HG03342 (cell line): Measurements from ENCODE around the gene SCN5A.

Source experiments
- ATAC-seq: cut with Tn5 transposase; IDR thresholded peaks from one replicate; pipeline ENCODE4 v1.9.1; 2021; ENCODE audit warnings: mild to moderate bottlenecking, moderate library complexity; ENCODE audit not compliant: unreplicated experiment

SCN5A gene

DNA sequence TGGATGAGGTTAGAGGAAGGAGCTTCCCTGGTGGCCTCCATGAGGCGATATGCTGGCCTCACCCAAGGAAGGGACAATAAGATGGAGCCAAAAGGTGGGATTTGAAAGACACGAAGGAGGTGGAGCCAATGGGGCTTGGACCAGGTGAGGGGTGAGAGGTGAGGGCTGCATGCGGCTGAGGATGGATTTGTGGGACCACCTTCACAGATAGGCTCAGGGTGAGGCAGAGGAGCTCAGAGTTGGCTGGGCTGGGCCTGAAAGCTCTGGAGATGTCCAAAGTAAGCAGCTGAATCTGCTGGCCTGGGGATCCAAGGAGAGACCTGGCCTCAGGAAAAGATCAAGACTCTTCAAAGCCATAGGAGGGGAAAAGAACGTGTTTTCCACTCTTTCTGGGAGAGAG, 103.5 kb downstream of the SCN5A start:
- ATAC-seq = no peak

DNA sequence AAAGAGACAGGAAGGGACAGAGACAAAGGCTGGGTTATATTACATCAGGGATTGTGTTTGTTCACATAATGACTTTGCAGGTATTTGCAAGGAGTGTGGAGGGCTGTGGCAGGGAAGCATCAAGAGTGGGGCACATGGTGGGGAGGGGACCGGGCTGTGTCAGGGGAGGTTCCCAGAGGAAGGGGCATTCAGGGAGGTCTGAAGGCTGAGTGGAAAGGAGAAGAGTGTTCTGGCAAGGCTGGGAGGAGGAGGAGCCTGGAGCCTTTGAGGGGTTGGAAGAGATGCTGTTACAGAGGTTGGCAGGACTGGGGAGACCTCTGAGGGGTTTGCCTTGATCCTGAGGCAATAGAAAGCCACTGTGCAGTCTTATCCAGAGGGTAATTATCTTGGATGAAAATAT, 103.9 kb downstream of the SCN5A start:
- no peak for ATAC-seq

DNA sequence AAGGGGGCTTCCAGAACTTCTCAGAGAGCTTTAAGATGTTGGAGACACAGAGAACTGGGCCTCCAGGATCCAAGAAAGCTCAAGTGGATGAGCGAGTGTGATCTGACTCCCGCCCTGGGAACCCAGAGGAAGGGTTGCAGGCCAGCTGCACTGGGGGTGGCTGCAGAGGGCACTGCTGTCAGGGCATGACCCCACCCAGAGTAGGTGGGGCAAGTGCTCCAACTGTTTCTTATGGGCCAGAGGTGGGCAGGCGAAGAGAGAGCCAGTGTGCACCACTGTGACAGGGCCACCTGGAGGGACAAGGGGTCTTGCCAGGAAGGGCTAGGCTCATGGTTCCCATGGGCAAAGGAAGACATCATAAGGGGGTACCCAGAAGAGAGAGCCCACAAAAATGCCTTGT, 104.6 kb downstream of the SCN5A start:
- no peak for ATAC-seq

DNA sequence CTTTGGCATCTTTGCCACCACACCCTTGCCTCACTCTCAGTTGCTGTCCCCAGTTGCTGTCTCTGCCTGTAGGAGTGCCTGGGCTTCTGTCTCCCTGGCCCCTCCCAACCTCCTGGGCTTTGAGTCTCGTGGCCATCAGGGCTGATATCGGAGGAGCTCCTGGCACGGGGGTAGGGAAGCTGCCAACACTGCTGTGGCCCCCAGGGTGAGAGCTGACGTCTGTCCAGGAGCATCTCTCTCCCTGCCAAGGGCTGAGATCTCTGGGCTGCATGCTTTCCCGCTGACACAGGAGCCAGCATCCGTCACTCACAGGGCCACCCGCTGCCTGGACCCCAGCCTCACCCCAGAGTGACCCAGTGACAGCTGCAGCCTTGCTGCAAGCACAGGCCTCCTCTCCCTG, 105.9 kb downstream of the SCN5A start:
- ATAC-seq = no peak

DNA sequence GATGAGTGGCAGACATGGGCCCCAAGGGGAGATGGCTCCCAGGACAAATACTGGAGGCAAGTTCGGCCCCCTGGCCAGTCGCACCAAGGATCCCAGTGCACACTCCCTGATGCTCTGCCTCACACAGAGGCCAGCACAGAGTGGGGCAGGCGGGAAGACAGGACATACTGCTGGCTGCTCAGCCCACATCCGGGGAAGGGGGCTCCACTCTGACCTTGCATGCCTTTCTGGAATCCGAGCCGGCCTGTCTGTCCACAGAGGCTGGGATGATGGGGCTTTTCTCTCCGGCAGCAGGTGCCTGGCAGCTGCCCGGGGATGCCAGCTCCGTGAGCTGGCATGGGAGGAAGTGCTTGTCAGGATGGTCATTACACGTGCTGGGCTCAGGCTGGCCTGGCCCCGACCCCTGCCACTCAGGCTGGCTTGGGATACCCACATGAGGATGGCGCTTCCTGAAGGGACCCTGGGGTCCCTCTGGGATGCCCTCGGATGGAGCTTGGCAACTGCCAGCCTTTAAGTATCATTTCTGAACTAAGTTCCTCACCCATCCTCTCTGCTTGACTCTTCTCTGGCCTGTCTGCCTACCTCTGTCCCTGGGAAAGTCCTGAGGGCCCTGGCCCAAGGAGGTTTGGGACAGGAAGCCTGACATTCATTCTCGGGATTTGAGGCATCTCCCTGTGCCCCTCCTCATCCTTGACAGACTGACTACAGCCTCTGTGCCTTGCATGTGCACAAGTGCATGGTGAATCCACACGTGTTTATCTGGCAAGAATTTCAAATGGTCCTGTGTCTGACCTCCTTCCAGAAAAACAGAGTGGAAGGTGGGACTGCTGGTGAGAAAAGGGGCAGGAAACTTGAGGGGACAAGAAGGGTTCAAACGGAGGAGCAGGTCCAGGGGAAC, 106.8 kb downstream of the SCN5A start:
- no peak for ATAC-seq

DNA sequence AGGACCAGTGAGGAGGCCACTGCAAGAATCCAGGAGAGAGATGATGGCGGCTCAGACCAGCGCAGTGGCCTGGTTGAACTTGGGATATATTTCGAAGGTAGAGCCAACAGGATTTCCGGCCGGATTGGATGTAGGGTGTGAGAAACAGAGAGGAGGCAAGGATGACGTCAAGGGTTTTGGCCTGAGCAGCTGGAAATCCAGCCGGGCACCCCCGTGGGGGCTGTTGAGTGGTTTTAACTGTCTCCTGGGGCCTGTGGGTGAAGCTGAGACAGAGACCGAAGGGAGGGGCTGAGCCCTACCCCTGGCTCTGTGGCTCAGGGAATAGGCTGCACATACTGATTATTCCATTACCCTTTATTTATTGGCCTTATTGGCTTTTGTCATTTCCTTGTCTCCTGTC, 107.7 kb downstream of the SCN5A start:
- no peak for ATAC-seq

DNA sequence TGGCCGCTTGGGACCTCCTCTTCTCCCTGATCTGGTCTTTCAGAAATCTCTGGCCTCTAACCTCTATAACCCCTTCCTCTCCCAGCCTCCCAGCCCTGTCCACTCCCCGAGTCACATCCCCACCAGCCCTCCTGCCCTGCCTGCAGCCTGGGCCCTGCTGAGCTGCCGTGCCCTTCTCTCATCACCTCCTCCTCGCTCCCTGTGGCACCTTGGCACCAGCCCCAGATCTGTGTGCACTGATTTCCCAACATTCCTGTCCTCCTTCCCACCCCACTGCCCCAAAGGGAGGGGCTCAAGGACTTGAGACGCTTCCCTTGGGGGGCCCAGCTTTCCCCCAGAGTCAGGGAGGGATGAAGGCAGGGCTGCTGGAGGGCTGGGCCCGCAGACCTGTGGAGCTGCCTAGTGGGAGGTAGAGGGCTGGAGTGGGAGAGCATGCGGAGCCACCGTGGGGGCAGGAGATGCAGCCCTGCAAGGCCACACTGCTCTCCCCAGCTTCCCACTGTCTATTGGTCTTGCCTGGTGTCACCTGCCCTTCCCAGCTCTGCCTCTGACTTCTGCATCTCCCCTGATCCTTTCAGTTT, 110.6 kb downstream of the SCN5A start:
- no peak for ATAC-seq

DNA sequence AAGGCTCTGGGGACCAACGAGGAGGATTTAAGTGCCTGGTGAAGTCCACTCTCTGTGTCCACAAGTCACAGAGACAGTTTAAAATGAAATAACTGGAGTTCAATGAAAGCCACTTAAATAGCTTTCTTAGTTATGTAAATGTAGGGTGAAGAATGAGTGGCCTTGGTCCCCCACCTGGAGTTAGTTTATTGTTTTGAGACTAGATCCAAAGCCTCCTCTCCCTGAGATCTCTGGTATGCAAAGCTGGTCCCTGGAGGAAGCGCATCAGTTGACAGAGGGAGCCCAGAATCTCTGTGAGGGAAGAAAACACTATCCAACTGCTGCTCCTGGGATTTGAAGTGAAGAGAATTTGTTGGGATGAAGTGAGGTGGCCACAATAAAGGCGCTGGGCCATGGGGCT, 112.8 kb downstream of the SCN5A start:
- ATAC-seq = no peak

DNA sequence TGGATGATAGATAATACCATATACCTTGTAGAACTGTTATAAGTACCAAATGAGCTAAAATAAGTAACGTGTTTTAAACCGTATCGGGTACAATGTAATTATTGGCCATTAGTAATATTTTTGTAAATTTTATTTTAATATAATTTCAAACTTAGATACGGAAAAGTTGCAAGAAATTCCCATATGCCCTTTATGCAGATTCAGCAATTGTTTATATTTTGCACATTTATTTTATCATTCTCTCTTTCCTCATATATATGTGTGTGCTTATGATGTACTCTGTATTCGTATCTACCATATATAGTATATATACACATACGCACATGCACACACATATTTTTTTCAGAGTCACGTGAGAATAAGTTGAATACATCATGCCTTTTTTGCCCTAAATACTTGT, 114.9 kb downstream of the SCN5A start:
- no peak for ATAC-seq

DNA sequence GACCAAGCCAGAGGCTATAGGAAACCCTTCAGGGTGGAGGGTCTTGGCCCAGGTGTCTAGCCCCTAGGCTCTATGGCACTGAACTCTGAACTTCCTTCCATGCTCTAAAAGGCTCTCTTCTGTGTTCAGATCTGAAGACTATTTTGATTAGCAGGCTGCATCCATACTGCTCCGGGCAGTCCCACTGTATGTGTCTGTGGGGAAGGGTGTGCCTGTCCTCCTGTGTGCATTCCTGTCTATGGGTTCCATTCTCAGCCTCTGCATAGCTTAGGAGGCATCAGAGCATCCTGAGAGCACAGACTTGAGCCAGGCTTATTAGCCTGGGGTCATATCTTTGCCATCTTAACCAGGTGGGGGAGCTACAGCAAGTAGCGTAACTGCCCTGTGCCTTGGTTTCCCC, 115.3 kb downstream of the SCN5A start:
- ATAC-seq = no peak

DNA sequence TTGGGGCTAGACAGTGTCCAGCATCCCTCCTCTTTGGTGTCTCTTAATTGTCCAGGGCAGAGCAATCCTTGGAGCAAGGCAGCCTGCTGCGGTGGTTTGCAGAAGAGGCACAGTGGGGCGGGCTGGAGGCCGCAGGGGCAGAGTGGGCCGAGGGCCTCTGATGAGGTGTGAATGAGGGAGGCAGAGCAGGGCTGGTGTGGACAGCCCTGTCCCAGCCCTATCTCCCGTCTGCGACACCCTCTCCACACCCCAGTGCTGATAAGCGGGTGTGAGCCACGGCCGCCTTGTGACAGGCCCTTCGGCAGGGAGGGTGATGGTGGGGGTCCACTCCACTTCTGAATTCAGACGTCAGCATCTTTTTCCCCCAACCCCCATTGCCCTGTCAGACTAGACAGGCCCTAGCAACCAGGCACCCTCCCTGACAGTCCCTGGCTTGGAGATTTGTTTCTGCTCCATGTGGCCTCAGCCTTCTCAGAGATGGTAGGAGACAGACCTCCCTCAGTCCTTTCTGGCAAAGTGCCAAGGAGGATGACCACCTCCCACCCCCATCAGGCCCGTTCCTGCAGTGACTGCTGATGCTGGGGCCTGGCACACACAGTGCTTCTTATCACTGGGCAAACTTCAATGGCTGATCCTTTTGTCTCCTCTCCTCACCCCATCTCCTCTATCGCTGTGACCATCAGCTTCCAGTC, 116.1 kb downstream of the SCN5A start:
- ATAC-seq = no peak

DNA sequence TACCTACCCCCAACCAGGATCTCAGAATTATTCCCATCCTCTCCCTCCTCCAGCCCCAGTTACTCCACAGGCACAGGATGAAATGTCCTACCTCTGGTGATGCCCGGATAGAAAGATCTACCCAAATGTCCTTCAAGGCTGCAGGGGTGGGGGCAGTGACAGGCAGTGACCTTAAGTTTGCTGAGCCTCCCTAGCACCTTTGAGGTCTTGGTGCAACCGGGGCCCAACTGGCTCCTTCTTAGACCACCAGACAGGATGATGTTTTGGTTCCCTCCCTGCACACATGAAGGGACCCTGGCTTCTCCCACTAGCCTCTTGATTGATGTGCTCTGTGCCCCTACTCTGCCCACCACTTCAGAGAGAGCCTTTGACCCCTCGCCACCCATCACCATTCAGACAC, 117.0 kb downstream of the SCN5A start:
- no peak for ATAC-seq

DNA sequence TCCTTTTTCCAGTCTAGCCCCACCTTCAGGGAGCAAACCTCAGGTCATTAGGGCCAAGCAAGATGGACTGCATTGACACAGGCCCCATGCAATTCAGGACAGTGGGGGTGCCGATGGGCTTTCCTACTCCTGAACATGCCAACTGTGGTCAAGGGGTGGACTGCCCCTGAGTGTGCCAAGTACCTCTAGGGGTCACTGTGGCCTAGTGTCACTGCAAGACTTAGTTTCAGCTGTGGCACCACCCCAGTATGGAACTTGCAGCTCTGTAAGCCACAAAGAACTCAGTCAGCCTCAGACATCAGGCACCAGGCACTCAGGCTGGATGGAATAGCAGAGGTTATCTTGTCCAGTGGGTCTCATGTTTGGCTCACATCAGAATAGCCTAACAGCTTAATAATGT, 121.0 kb downstream of the SCN5A start:
- ATAC-seq = no peak

DNA sequence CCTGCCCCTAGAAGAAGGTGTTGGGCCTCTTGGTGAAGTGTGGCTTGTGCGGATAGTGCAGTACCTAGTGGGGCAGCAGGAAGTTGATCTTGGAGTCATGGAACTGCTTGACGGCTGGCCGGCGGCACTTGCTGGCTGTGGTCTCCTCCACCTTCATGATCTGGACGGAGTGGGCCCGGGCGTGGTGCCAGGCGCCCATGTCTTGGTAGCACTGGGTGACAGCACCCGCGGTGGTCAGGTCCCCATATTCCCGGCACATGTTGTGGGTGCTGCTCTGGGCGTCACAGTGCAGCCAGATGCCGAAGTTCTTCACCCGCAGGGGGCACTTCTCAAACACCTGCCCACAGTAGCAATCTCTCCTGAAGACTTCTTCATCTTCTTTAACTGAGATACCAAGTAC, 122.7 kb downstream of the SCN5A start:
- no peak for ATAC-seq

DNA sequence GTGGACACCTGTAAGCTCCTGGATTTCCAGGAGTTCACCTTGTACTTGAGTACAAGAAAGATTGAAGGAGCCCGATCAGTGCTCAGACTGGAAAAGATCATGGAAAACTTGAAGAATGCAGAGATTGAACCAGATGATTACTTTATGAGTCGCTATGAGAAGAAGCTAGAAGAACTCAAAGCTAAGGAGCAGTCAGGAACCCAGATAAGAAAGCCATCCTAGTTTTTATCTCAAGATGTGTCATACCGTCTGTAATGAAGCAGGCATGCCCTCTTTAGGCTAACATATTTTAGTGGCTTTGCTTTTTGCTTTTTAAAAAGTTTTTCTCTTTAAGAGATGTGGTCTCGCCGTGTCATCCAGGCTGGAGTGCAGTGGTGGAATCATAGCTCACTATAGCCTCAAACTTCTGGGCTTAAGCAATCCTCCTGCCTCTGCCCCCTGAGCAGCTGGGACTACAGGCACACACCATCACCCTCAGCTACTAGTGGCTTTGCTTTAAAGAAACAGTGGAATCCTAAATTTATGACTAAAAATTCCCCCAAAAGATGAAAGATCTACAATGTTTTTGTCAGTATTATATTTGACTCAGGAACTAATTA, 125.2 kb downstream of the SCN5A start:
- ATAC-seq = no peak

DNA sequence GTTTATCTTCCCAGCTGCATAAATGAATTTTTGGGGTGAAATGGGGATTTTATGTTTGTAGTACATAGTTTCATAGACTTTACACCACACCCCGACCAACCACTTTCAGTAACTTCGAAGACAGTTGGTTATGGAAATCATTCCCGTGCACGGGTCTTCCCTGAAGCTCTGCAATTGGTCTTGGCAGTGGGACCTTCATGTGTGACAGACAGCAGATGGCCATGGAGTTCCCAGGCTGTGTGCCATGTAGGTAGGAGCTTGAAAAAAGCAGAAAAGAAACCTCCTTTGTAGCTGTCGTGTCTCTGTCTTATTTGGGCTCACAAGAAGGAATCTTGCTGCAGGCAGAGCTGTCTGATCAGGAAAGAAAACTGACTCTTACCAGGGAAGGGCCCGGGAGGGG, 127.5 kb downstream of the SCN5A start:
- ATAC-seq = no peak

DNA sequence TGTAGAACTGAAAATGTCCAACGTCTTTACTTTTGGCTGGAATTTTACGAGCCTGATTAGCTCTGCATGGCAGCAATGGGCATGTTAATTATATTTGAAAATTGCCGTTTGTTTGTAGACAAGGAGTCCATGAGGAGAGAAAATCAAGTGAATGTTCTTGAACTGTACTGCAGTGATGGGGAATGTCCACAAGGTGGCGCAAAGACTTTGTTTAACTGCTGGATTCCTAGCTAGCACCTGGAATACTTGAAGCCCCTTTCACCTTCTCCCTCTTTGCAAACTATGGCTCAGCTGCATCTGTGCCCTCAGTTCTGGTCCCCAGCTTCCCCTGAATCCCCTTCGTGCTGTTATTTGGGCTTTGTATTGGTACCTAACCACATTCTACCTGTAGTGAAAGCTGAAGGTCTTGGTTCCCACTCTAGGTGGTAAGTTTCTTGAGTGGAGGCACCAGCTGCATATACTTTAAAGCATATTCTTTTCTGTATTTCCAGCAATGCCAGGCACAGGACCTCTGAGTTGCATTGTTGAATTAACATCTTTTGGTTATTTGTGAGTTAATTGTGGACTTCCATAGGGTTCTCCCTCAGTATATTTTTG, 128.0 kb downstream of the SCN5A start:
- no peak for ATAC-seq

DNA sequence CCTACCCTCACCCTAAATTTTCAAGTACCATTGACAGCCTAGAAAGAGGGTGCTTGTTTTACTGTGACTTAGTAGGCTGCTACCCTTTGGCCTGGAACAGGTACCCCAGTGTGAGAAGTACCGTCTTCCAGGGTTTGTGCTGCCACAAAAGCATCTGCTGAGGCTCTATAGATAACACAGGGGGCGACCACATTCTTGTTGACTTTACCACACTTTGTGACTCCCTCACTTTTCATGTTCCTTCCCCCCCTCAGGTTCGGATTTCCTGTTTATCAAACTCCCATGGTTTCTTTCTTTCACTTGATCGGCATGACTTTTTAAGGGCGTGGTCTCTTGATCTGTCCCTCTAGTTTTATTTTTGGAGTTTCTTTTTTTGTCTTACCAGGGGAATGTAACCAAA, 129.8 kb downstream of the SCN5A start:
- no peak for ATAC-seq

DNA sequence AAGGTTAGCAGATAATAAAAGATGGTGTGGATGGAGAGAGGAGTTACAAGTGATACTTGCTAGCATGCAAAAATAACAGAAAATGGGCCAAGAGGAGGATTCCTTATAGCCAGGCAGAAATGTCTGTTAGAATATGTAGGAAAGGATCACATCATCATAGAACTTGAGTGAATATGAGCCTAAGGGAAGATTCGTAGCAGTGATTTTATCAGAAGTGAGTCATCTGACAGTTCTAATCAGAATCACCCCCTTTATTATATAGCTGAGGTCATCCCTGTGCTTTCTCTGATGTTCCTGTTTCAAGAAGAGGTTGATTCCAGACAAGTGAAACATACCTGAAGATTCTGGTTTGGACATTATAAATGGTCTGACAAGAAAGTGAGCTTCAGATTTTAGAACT, 130.5 kb downstream of the SCN5A start:
- no peak for ATAC-seq

DNA sequence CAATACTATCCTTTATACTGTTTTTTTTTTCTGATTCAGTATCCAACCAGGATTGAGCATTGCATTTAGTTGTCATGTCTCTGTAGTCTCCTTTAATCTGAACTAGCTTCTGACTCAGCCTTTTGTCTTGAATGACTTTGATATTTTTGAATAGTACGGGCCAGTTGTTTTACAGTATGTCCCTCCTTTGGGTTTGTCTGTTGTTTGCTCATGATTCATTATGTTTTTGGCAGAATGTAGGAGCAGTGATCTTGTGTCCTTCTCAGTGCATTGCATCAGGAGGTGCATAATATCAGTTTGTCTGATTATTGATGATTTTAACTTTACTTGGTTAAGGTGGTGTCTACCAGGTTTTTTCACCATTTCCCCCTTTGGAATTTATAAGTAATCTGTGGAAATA, 132.8 kb downstream of the SCN5A start:
- ATAC-seq = no peak

DNA sequence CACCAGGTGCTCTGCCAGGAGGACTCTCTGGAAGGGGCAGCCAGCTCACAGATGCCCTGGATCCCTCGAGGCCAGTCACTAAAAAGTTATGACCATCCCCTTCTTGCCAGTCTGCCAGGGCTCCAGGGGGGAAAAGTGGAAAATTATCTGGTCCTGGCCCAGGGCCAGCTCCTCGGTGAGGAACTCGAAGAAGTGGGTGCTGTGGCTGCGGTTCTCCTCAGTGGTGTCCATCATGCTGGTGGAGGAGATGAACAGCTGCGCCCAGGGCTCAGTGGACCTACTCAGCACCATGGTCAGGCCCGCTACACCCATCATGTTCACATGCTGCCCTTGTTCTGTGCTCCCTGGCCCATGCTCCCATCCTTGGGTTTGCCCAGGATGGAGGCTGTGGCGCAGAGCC, 134.1 kb downstream of the SCN5A start:
- no peak for ATAC-seq
